ENCODE measurements around the gene SLC35F3.

Gene SLC35F3

DNA sequence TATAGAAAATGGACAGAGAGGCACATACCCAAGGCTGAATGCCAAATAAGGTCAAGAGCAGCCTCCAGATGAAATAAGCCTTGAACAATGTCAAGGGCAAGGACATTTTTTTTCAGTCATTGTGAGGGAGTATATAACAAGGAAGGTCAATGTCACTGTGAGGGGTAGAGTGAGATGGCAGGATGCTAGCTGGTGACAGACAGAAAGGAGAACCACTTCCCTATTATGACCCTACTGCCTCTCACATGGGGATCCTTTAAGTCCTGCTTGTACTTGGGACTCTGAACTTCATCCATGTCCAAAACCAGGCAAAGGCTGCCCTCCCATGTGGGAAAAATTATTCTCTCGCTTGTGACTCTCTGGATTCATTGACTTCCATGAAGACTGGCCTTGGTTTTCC, 349.3 kb downstream of the SLC35F3 start:
- no peak for DNase-seq (ENCODE audit: low read depth, low spot score)

DNA sequence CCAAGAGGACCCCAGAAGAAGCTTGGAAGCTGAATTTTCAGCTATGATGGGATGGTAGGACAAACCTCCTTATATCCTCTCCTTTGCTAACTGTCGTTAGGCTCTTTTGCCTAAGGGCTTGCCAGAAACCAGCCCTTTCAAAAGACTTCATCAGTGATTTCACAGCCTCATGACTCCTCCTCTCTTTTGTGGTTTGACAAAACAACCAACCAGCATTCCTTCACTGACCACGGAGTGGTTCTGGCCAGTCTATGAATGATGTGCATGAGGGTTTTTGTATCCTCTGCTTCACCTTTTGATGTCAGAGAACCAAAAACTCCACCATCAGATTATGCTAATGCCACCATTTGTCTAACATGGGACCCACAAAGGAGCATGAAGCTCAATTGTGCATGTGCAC, 351.9 kb downstream of the SLC35F3 start:
- DNase-seq (ENCODE audit: low read depth, low spot score), result peak; percentile 91

- no peak for DNase-seq (ENCODE audit: low read depth, low spot score)
These were observed 353.6 kb downstream of the SLC35F3 start for GRCh38 chr1:234258071-234258470.

- peak; percentile 20 for DNase-seq (ENCODE audit: low read depth, low spot score)
These were observed 356.1 kb downstream of the SLC35F3 start for GRCh38 chr1:234260578-234260977.

- no peak for DNase-seq (ENCODE audit: low read depth, low spot score)
These were observed 357.1 kb downstream of the SLC35F3 start for GRCh38 chr1:234261545-234261944.

- no peak for DNase-seq (ENCODE audit: low read depth, low spot score)
These were observed 357.7 kb downstream of the SLC35F3 start for GRCh38 chr1:234262007-234262753.

DNA sequence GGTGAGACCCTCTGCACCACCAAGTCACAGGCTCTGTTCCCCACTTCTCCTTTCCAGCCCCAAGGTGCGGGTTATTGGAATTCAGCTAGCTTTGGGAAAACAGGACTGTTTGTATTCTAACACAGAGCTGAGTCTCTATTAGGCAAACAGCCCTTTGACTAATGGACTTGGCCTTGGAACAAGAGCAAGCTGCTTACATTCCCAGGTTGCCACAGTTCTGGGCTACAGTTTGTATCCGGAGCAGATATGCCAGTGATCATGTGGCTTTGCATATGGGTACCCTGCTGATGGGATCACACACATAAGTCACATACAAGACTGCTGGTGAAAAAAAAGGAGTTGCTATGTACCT, 358.3 kb downstream of the SLC35F3 start:
- peak; percentile 61 for DNase-seq (ENCODE audit: low read depth, low spot score)

GRCh38 chr1:234264832-234265231, 360.4 kb downstream of the SLC35F3 start:
- no peak for DNase-seq (ENCODE audit: low read depth, low spot score)

- no peak for DNase-seq (ENCODE audit: low read depth, low spot score)
These were observed 360.8 kb downstream of the SLC35F3 start for GRCh38 chr1:234265321-234265720.

GRCh38 chr1:234265861-234266260, 361.4 kb downstream of the SLC35F3 start:
- DNase-seq (ENCODE audit: low read depth, low spot score), result no peak

DNA sequence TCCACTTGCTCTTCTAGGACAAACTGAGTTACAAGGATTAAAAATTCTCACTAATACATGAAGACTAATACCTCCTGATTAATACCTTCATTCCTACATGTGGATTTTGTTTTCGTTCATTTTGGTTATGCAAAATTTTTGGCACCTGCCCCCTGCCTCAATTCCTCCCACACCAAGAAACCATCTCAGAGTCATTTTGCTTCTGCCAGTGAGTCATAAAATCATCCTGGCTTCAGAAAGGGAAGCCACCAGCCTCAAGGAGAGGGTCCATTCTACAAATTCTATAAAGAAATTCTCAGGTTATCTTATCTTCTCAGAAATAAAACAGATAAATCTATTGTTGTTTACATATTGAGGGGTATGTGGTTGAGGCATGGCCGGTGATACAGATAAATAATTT, 365.6 kb downstream of the SLC35F3 start:
- DNase-seq (ENCODE audit: low read depth, low spot score), result no peak

DNA sequence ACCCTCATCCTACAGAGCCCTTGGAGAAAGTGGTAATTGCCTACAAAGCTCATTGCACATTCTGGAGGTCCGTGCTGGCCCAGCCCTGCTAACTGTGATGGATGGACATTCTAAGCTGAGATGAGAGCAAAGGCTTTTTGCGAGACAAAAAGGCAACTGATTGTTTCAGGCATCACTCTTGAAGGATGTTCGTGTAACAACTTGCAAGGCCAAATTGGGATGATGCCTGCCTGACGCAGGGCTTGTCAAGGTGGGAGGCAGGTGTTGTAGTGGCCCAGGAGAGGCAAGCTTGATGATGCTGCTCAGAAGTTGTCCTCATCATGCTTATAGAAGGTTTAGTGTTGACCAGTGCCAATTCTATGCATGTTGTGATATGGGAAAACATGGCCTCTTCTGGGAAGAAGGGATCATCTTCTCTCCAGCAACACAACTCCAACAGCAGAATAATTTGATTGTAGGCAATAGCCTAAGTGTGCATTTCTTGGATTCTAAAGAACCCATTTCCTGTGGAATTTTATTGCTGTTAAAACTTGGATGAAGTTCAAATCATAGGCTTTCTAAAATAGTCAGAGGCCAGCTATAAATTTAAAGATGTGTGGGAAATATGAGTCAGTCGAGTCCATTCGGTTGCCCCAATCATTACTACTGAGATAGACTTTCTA, 366.2 kb downstream of the SLC35F3 start:
- no peak for DNase-seq (ENCODE audit: low read depth, low spot score)

DNA sequence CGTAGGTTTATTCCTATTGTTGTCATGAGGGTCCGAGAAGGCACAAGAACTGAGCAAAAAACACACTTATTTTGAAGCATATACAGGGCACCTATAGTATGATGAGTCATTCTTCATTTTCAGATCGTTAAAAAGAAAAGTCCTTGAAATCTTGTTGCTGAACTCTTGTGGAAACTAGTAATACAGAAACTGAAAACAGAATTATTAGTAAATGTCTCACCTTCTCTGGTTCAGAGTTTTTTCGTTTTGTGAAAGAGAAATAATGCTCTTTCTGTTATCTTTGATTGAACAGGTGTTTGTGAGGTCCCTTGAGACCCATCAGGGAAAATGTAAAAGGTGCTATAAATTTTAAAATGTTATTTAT, 366.7 kb downstream of the SLC35F3 start:
- DNase-seq (ENCODE audit: low read depth, low spot score), result no peak

GRCh38 chr1:234272656-234273312, 368.3 kb downstream of the SLC35F3 start:
- no peak for DNase-seq (ENCODE audit: low read depth, low spot score)

GRCh38 chr1:234273981-234274380, 369.5 kb downstream of the SLC35F3 start:
- no peak for DNase-seq (ENCODE audit: low read depth, low spot score)

- no peak for DNase-seq (ENCODE audit: low read depth, low spot score)
These were observed 371.8 kb downstream of the SLC35F3 start for GRCh38 chr1:234276151-234276788.

- no peak for DNase-seq (ENCODE audit: low read depth, low spot score)
These were observed 372.8 kb downstream of the SLC35F3 start for GRCh38 chr1:234277161-234277868.

DNA sequence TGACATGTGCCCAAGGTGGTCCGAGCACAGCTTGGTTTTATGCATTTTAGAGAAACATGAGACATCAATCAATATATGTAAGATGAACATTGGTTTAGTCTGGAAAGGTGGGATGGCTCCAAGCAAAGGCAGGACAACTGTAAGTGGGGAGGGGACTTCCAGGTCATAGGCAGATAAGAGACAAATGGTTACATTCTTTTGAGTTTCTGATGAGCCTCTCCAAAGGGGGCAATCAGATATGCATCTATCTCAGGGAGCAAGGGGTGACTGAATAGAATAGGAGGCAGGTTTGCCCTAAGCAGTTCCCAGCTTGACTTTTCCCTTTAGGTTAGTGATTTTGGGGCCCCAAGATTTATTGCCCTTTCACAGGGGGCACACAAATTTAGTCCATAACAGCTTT, 374.5 kb downstream of the SLC35F3 start:
- no peak for DNase-seq (ENCODE audit: low read depth, low spot score)

DNA sequence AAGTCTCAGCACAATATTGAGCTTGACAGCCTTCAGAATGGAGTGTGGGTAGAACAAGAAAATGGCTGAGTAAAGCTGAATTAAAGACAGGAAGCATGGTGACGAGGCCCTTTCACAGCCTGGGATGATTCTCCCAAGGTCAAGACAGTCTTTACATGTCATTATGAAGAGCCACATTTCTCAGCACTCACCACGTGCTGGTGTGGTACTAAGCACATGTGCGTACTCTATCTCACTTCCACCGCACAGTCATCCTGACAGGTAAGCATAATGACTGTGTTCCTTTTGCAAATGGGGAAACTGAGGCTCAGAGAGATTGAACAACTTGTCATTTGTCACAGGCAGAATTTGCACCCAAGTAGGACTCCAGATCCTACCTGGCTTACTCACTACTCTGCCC, 376.0 kb downstream of the SLC35F3 start:
- DNase-seq (ENCODE audit: low read depth, low spot score), result no peak

GRCh38 chr1:234281826-234282489, 377.5 kb downstream of the SLC35F3 start:
- DNase-seq (ENCODE audit: low read depth, low spot score), result peak; percentile 65

GRCh38 chr1:234286206-234286605, 381.7 kb downstream of the SLC35F3 start:
- no peak for DNase-seq (ENCODE audit: low read depth, low spot score)
